ENCODE results near the gene NFXL1. TPM values are rescaled to one million over a fixed set of nuclear protein-coding genes. Genes with fewer than 3 reads are reported as not detected.

NFXL1 gene
- total RNA-seq, 2 experiments from 2014 or later = 13.2 to 14.4 TPM

Other genes starting within 250 kb of the NFXL1 start
- not detected for gene CORIN, start 76.5 kb downstream of the NFXL1 start, total RNA-seq
- gene CNGA1, start 102.1 kb upstream of the NFXL1 start, total RNA-seq = under 1 TPM; 0.34 to 0.64 TPM
- 1 to 10 TPM; 1.8 to 2.9 TPM for gene NIPAL1, start 102.2 kb upstream of the NFXL1 start, total RNA-seq
- gene TXK, start 219.7 kb upstream of the NFXL1 start, total RNA-seq = 10 to 100 TPM; 13.3 to 14.2 TPM

Measured in activated naive CD8-positive, alpha-beta T cell treated with anti-CD3 and anti-CD28 coated beads for 36 hours (primary cell).